Skeletal muscle satellite cell (primary cell): ENCODE measurements around the gene SIRT5.

Experiments used
- H3K27me3 ChIP-seq: 2 replicates; pipeline ENCODE4 v1.7.0; 2013; ENCODE audit warnings: low read length; ENCODE audit not compliant: control insufficient read depth, insufficient read depth
- H3K36me3 ChIP-seq: 2 replicates; pipeline ENCODE4 v1.7.0; 2013; ENCODE audit warnings: mild to moderate bottlenecking, control low read depth, low read length; ENCODE audit not compliant: insufficient read depth
- H3K4me1 ChIP-seq: 2 replicates; pipeline ENCODE4 v1.7.0; 2013; ENCODE audit warnings: low read length; ENCODE audit not compliant: control insufficient read depth, insufficient read depth
- H3K4me2 ChIP-seq: 2 replicates; pipeline ENCODE4 v1.7.0; 2013; ENCODE audit warnings: mild to moderate bottlenecking, low read length
- H3K4me3 ChIP-seq: 2 replicates; pipeline ENCODE4 v1.7.0; 2013; ENCODE audit warnings: low read length
- H3K9ac ChIP-seq: 2 replicates; pipeline ENCODE4 v1.7.0; 2013; ENCODE audit warnings: mild to moderate bottlenecking, low read depth, low read length, moderate library complexity
- H3K9me3 ChIP-seq: replicated peaks from 2 replicates; pipeline ENCODE4 v1.7.0; 2013; ENCODE audit warnings: mild to moderate bottlenecking, control low read depth, low read length

Gene SIRT5

GRCh38 chr6:13572951-13573654, 1.3 kb upstream of the SIRT5 start:
- Histone ChIP-seq H3K4me2 (peak overlapping the region; percentile 99), H3K9me3 (no peaks in the 10 kb centered on the region), H3K4me1 (peaks cover 4% of the 10 kb centered on the region), H3K9ac (peak overlapping the region; percentile 91), H3K27me3 (peaks cover 15% of the 10 kb centered on the region), H3K36me3 (no peaks in the 10 kb centered on the region), H3K4me3 (peak overlapping the region; percentile 90)

- H3K36me3 ChIP-seq, result no peaks in the 10 kb centered on the region
- H3K9me3 ChIP-seq, result no peaks in the 10 kb centered on the region
- H3K4me2 ChIP-seq, result peak overlapping the region; percentile 99
- H3K27me3 ChIP-seq, result peaks cover 10% of the 10 kb centered on the region
- peak overlapping the region; percentile 90 for H3K4me3 ChIP-seq
- peak overlapping the region; percentile 91 for H3K9ac ChIP-seq
- H3K4me1 ChIP-seq, result peaks cover 4% of the 10 kb centered on the region
Measured at GRCh38 chr6:13573669-13574110, 711 bp upstream of the SIRT5 start.

- Histone ChIP-seq H3K4me3 (peak overlapping the region; percentile 90), H3K4me1 (peaks cover 4% of the 10 kb centered on the region), H3K9ac (peak overlapping the region; percentile 91), H3K27me3 (peaks cover 6% of the 10 kb centered on the region), H3K9me3 (no peaks in the 10 kb centered on the region), H3K36me3 (no peaks in the 10 kb centered on the region), H3K4me2 (peak overlapping the region; percentile 99)
Measured at GRCh38 chr6:13574149-13574570, 241 bp upstream of the SIRT5 start.

- Histone ChIP-seq H3K9me3 (no peaks in the 10 kb centered on the region), H3K27me3 (no peaks in the 10 kb centered on the region), H3K4me1 (peaks cover 4% of the 10 kb centered on the region), H3K9ac (peak overlapping the region; percentile 91), H3K4me2 (peak overlapping the region; percentile 99), H3K4me3 (peak overlapping the region; percentile 90), H3K36me3 (no peaks in the 10 kb centered on the region)
Measured at GRCh38 chr6:13575377-13575775, 975 bp downstream of the SIRT5 start.

- Histone ChIP-seq H3K4me3 (no peak overlapping the region), H3K36me3 (no peaks in the 10 kb centered on the region), H3K9ac (no peak overlapping the region), H3K9me3 (no peaks in the 10 kb centered on the region), H3K27me3 (no peaks in the 10 kb centered on the region), H3K4me2 (no peak overlapping the region), H3K4me1 (peaks cover 4% of the 10 kb centered on the region)
Measured at GRCh38 chr6:13576017-13576416, 1.6 kb downstream of the SIRT5 start.

GRCh38 chr6:13577926-13578325, 3.5 kb downstream of the SIRT5 start:
- peaks cover 4% of the 10 kb centered on the region for H3K4me1 ChIP-seq
- no peak overlapping the region for H3K4me3 ChIP-seq
- H3K4me2 ChIP-seq, result no peak overlapping the region
- no peak overlapping the region for H3K9ac ChIP-seq
- H3K36me3 ChIP-seq, result no peaks in the 10 kb centered on the region
- no peaks in the 10 kb centered on the region for H3K9me3 ChIP-seq
- no peaks in the 10 kb centered on the region for H3K27me3 ChIP-seq

- H3K4me1 ChIP-seq, result no peaks in the 10 kb centered on the region
- no peak overlapping the region for H3K4me3 ChIP-seq
- no peak overlapping the region for H3K9ac ChIP-seq
- H3K36me3 ChIP-seq, result no peaks in the 10 kb centered on the region
- H3K4me2 ChIP-seq, result no peak overlapping the region
- no peaks in the 10 kb centered on the region for H3K27me3 ChIP-seq
- no peaks in the 10 kb centered on the region for H3K9me3 ChIP-seq
Measured at GRCh38 chr6:13579911-13580310, 5.5 kb downstream of the SIRT5 start.

- Histone ChIP-seq H3K27me3 (no peaks in the 10 kb centered on the region), H3K9me3 (no peaks in the 10 kb centered on the region), H3K4me3 (no peak overlapping the region), H3K4me1 (no peaks in the 10 kb centered on the region), H3K36me3 (no peaks in the 10 kb centered on the region), H3K9ac (no peak overlapping the region), H3K4me2 (no peak overlapping the region)
Measured at GRCh38 chr6:13581700-13582229, 7.4 kb downstream of the SIRT5 start.

GRCh38 chr6:13586603-13587542, 12.5 kb downstream of the SIRT5 start:
- H3K9ac ChIP-seq, result no peak overlapping the region
- peaks cover 7% of the 10 kb centered on the region for H3K36me3 ChIP-seq
- H3K4me1 ChIP-seq, result no peaks in the 10 kb centered on the region

GRCh38 chr6:13589801-13590200, 15.4 kb downstream of the SIRT5 start:
- Histone ChIP-seq H3K27me3 (no peaks in the 10 kb centered on the region), H3K4me1 (no peaks in the 10 kb centered on the region)

More at GRCh38 chr6:13586603-13587542, 12.5 kb downstream of the SIRT5 start:
- H3K27me3 ChIP-seq, result no peaks in the 10 kb centered on the region
- no peaks in the 10 kb centered on the region for H3K9me3 ChIP-seq
- no peak overlapping the region for H3K4me3 ChIP-seq
- H3K4me2 ChIP-seq, result no peak overlapping the region

GRCh38 chr6:13590574-13591153, 16.3 kb downstream of the SIRT5 start:
- H3K36me3 ChIP-seq, result peaks cover 7% of the 10 kb centered on the region

More at GRCh38 chr6:13589801-13590200, 15.4 kb downstream of the SIRT5 start:
- Histone ChIP-seq H3K36me3 (peaks cover 7% of the 10 kb centered on the region), H3K4me3 (no peak overlapping the region), H3K4me2 (no peak overlapping the region), H3K9ac (no peak overlapping the region), H3K9me3 (no peaks in the 10 kb centered on the region)

More at GRCh38 chr6:13590574-13591153, 16.3 kb downstream of the SIRT5 start:
- no peak overlapping the region for H3K4me3 ChIP-seq
- no peak overlapping the region for H3K9ac ChIP-seq
- H3K4me2 ChIP-seq, result no peak overlapping the region
- no peaks in the 10 kb centered on the region for H3K9me3 ChIP-seq
- H3K27me3 ChIP-seq, result no peaks in the 10 kb centered on the region
- no peaks in the 10 kb centered on the region for H3K4me1 ChIP-seq
